Measurements from ENCODE around the gene SLC26A1.

Gene SLC26A1

DNA sequence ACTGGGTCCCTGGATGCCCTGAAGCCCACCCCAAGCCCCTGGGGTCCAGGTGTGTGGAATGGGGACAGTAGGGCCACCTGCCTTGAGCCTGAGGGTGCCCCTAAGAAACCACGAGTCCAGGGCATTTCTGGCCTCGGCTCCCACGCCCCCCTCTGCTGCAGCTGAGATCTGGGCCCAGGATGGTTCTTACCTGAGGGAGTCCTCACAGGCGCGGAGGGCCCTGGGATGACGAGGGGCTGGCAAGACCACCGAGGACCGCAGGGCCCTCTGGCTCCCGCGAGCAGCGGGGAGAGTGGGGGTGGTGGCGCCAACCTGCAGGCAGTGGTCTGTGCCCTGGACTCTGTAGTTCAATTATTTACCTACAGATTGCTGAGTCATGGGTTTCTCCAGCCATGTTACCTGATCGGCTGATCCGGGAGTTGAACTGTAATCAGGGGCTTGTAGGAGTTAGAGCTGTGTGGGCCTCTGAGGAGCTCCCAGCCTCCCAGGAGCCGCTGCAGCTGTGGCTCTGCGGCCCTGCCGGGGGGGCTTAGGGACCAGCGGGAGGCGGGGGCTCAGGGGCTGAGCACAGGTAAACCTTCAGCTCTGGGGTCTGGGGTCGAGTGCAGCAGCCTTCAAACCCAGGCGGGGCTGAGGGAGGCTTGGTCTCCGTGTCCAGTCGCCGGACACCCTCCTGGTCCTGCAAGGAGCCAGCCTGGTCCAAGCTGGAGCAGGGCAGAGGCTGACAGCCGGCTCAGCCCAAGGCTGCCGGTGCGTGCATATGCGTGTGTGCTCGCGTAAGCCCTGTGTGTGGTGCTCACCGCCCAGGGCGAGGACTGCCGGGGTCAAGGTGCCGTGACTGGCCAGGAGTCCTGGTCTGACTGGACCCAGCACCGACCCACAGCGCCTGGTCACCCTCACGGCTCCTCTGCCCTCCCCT, at the start of gene SLC26A1:
Gene SLC26A1 (minus strand): TSS at position 294 of the 919 bp plus-strand sequence. CDS start 1,701 bp downstream, outside the sequence.
- DNase-seq: no peak

GRCh38 chr4:1042352-1043055, 49.3 kb upstream of the SLC26A1 start:
- no peak for DNase-seq

GRCh38 chr4:1041936-1042330, 48.7 kb upstream of the SLC26A1 start:
- no peak for DNase-seq

GRCh38 chr4:1041147-1041935, 48.1 kb upstream of the SLC26A1 start:
- no peak for DNase-seq

DNA sequence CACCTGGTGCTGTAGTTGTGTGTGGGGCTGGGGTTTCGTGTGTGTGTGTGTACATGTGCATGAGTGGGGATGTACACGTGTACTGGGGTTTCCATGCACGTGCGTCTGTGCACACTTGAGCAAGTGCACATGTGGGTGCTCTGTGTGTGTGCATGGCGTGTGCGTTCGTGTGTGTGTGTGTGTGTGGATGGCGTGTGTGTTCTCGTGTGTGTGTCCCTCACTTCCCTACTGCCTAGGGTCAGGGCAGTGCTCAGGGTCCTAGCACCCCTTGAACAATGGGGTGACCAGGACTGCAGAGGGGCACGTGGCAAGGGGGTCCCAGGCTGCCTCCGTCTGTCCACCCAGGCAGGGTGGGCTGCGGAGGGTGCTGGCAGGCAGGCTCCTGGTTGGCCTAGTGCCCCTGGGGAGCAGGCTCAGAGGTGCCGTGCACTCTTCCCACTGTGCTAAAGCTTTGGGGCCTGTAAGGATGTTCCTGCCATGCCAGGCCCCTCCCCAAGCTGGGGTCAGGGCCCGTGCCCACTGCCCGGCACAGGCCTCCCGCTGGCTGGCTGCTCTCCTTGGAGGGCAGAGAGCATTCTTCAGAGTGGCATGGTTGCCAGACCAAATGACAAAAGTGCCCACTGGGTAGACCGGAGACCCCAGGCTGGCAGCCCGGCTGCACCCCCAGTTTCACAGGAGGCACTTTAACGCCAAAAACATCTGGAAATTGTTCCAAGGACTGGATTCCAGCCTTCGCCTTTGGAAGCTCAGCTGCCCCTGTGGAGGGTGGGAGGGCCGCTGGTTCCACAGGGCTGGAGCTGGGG, 47.3 kb upstream of the SLC26A1 start:
- no peak for DNase-seq

DNA sequence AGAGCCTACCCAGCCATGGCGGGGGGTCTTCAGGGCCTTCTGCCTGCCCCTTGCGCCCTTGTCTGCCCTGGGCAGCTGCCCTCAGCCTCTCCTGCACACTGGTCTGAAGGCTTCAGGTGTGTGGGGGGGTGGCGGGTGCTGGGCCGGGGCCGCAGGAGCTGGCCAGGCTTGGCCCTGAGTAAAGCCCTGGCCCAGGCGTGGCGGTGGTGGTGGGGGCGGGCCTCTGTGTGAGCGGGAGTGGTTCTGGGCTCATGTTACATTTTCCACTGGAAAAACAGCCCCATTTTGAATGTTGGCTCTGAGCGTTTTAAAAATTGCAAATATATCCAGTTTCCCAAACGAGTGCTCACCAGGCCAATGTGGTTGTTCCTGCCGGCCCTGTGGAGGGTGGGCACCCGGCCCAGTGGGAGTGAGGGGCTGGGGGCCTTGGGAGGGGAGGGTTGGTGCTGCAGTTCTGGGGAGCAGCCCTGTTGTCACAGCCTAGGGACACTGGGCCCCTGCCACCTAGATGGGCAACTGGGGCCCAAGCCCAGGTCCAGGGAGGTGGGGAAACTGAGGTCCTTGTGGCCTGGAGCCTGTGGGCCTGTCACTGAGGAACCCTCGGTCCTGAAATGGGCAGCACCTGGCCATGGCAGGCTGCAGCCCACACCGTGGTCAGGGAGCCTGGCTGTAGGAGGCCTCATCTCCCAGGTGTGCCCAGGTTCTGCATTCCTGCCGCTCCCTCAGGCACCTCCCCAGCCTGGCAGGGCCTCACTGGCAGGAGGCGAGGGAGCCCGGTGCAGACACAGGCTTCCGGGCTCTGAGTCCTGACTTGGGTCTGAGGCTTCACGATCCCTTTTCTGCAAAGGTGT, 46.5 kb upstream of the SLC26A1 start:
- no peak for DNase-seq

- no peak for DNase-seq
Observed at GRCh38 chr4:1038948-1039492, 45.8 kb upstream of the SLC26A1 start.

GRCh38 chr4:1036976-1037810, 44.0 kb upstream of the SLC26A1 start:
- no peak for DNase-seq

DNA sequence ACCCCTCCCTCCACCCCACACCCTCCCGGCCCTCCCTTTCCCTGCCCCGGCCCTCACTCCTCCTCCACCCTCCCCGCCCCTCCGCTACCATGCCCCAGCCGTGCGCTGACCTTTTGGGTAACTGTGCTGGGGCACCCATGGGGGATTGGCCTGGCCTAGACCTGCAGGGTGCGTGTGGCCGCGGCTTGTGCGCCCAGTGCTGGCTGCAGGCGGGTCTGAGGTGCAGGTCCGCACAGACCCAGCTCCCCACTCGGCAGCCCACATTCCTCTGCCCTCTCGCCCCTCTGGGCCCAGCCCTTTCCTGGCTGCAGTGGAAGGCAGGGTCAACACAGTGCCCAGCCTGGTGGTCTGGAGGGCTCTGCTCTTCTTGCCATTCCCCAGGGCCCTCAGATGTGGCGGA, 42.9 kb upstream of the SLC26A1 start:
- DNase-seq: no peak

DNA sequence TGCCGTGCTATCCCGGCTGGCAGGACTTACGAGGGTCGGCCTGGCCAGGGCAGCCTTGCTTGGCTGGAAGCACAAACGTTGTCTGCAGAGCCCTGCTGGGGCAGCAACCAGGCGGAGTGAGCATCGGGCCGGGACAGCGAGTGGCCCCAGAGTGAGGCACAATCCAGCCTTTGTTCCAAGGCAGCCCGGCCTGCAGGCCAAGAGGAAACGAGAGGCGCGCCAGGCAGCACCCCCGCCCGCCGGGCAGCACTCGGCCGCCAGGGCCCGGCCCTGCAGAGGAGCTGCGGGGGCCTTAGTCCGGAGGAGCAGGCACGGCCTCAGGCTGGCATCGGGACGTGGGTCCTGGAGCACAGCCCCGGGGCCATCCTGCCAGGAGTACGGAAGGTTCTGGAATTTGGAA, 42.3 kb upstream of the SLC26A1 start:
- DNase-seq: no peak

DNA sequence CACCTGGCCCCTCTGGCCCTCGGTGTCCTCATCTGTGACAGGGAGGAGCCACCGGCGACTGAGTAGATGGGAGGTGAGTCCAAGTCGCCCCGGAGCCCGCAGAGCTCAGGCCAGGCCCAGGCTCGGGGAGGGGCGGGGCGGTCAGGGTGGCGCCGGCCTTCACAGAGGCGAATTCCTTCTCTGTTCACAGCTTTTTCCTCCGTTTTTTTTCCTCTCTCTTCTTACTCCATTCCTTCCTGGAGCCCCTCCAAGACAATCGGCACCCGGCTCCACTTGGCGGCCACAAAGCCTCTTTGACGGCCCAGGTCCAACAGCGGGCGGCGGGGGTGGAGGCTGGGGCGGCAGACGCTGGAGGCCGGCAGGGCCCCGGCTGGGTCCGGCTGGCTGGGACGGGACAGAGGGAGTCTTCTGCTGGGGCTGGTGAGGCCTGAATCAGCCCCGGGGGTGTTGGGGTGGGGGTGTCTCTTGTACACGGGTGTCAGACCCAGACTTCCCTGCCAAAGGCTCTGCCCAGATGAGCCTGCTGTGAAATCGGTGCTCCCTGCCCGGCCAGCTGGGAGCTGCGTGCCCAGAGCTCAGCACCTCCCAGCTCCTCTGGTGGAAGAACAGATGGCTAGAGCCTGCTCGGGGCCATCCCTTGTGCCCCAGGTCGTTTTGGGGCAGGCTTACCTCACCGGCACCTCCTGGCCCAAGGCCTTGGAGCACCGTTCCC, 40.8 kb upstream of the SLC26A1 start:
- DNase-seq: no peak

GRCh38 chr4:1032861-1033260, 39.7 kb upstream of the SLC26A1 start:
- DNase-seq: no peak

- no peak for DNase-seq
Observed at GRCh38 chr4:1031956-1032795, 39.0 kb upstream of the SLC26A1 start.

GRCh38 chr4:1031346-1031745, 38.1 kb upstream of the SLC26A1 start:
- DNase-seq: no peak

GRCh38 chr4:1030559-1030958, 37.4 kb upstream of the SLC26A1 start:
- DNase-seq: no peak

DNA sequence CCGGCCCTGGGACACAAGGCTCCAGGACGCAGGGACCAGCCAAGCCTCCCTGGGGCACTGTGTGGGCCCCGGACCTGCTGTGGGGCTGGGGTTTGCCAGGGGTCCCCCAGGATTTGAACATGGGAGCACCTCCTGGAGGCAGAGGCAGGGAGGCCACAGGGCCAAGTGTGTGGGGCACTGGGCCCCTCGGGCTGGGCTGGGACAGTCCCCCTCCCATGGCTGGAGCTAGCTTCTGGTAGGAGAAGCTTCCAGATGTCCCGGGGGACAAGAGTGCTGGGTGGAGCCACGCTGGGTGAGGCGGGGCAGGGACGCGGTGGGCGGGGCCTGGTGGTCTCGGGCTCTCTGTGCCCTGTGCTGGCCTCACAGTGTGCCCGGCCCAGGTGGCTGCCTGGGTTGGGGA, 36.8 kb upstream of the SLC26A1 start:
- DNase-seq: no peak

DNA sequence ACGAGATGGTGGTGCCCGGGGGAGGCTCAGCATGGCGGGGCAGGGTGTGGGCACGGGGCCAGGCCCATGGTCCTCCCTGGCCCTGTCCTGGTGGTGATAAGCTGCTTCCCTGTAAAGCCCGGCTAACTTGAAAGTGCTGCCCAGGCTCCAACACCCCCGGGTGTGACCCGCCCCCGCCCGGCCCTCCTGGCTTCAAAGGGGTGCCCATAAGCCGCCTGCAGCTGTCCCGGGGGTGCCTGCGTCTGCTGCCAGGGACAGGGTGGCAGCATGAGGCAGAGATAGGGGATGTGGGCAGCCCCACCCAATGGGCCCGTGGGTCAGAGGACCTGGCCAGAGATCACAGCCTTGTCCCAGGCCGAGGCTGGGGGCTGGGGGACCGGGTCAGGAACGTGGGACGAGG, 36.3 kb upstream of the SLC26A1 start:
- DNase-seq: no peak

GRCh38 chr4:1028574-1029220, 35.5 kb upstream of the SLC26A1 start:
- DNase-seq: no peak
